GM21515 (cell line): ENCODE results near the gene SMPD2.
A peak's percentile ranks its signal among the peaks of the same experiment; 100 is the strongest.
"Not testable (repeated sequence)": the region's sequence is repeated elsewhere in the genome, so short reads cannot be mapped to it uniquely, and the experiment has no call there.

Source experiments
- ATAC-seq: cut with Tn5 transposase; IDR thresholded peaks from one replicate; pipeline ENCODE4 v1.9.1; 2021; ENCODE audit not compliant: unreplicated experiment

SMPD2 gene

GRCh38 chr6:109460161-109460829 is 19.8 kb downstream of the SMPD2 start:
- no peak for ATAC-seq

GRCh38 chr6:109461205-109461604 is 20.7 kb downstream of the SMPD2 start:
- ATAC-seq, result not testable (repeated sequence)

GRCh38 chr6:109461733-109462526 is 21.4 kb downstream of the SMPD2 start:
- no peak for ATAC-seq

GRCh38 chr6:109465772-109466171 is 25.2 kb downstream of the SMPD2 start:
- ATAC-seq, result no peak

GRCh38 chr6:109466212-109466923 is 25.8 kb downstream of the SMPD2 start:
- ATAC-seq, result no peak

- ATAC-seq, result no peak
Observed at GRCh38 chr6:109467696-109468095, 27.2 kb downstream of the SMPD2 start.

GRCh38 chr6:109469591-109470189 is 29.2 kb downstream of the SMPD2 start:
- no peak for ATAC-seq

GRCh38 chr6:109471105-109471810 is 30.7 kb downstream of the SMPD2 start:
- no peak for ATAC-seq

- no peak for ATAC-seq
Observed at GRCh38 chr6:109472132-109472995, 31.8 kb downstream of the SMPD2 start.

GRCh38 chr6:109473120-109473519 is 32.6 kb downstream of the SMPD2 start:
- ATAC-seq, result no peak

GRCh38 chr6:109474995-109475394 is 34.5 kb downstream of the SMPD2 start:
- ATAC-seq, result no peak

GRCh38 chr6:109475625-109476024 is 35.1 kb downstream of the SMPD2 start:
- no peak for ATAC-seq

- ATAC-seq, result no peak
Observed at GRCh38 chr6:109477184-109477583, 36.7 kb downstream of the SMPD2 start.

- no peak for ATAC-seq
Observed at GRCh38 chr6:109477725-109478124, 37.2 kb downstream of the SMPD2 start.

GRCh38 chr6:109478222-109478805 is 37.8 kb downstream of the SMPD2 start:
- no peak for ATAC-seq

- no peak for ATAC-seq
Observed at GRCh38 chr6:109478841-109479624, 38.5 kb downstream of the SMPD2 start.

- no peak for ATAC-seq
Observed at GRCh38 chr6:109480993-109481480, 40.5 kb downstream of the SMPD2 start.

GRCh38 chr6:109482905-109483734 is 42.6 kb downstream of the SMPD2 start, which contains the start of gene ZBTB24:
Gene ZBTB24, minus strand, starts transcription at chr6:109483219. Its CDS starts 1,193 bp downstream, at chr6:109482026.
- ATAC-seq, result peak; percentile 90
